Effector CD4-positive, alpha-beta T cell (primary cell): Measurements from ENCODE around the gene SYNGR3.
"Not testable (repeated sequence)": the region's sequence is repeated elsewhere in the genome, so short reads cannot be mapped to it uniquely, and the experiment has no call there.

ENCODE experiments used
- DNase-seq: peaks from one replicate; pipeline ENCODE4 v3.0.0-alpha.2; 2020

Gene SYNGR3

DNA sequence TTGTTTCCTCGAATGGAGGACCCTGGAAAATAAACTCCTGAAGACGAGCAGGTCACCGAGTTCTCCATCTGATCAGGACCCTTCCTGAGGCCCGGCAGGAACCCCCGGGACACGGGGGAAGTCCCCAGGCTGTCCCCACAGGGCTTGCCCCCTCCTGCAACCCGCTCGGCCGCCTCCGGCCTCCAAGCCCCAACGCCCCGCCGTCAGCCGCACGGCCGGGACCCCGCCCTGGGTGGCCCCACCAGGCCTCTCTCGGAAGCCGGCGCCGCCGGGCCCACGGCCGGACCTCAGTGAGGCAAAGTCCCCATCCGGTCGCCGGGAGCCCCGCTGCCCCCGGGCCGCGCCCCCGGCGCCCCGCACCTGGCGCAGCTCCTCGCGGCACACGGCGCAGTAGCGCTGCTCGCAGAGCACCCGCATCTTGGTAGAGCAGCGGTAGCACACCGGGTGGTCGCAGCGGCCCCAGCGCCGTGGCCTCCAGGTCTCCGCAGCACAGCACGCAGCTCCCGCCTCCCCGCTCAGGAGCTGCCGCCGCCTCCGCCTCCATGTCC lies 19.5 kb downstream of the SYNGR3 start:
- no peak for DNase-seq

DNA sequence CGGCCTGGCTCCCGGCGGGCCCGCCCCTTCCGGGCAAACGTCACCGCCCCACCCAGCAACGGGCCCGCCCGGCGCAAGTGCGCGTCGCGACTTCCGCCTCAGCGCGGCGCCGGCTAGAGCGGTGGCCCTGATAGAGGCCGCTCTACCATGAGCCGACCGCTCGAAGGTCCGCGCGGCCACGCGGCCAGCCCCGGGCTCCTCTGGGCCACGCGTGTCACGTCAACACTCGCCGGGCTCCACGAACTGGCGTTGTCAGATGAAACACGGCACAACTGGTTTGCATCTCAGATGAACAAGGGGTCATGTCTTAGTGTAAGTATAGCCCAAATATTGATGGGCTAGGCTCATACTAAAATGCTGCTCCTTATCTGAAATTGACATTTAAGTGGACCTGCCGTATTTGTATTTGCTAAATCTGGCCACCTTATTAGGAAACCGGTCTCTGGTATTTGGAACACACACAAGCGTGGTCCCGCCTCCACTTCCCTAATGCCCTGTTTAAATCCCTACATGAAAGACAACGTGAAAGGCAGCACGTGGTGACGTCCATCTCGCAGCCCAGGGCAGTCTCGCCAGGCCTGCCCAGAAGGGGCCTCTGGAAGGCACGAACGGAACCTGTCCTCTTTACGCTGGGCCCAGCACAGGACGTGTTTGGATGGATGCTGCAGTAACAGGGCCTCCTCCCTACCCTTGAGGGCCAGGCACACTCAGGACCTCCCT lies 20.2 kb downstream of the SYNGR3 start, which contains the start of gene ZNF598:
TSS of gene ZNF598 (minus strand) at position 31 of the 720 bp plus-strand sequence.
- DNase-seq: peak; percentile 74

GRCh38 chr16:2011726-2012125 lies 22.0 kb downstream of the SYNGR3 start:
- not testable (repeated sequence) for DNase-seq

DNA sequence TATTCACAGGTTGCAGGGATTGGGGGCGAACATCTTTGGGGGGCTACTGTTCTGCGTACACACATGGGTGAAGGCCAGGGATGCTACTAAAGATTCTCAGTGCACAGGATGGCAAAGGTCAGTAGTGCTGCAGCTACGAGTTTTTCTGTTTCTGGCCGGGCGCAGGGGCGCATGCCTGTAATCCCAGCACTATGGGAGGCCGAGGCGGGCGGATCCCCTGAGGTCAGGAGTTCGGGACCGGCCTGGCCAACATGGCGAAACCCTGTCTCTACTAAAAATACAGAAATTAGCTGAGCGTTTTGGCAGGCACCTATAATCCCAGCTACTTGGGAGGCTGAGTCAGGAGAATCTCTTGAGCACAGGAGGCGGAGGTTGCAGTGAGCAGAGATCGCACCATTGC lies 23.8 kb downstream of the SYNGR3 start:
- DNase-seq: no peak

GRCh38 chr16:2015117-2015946 lies 25.6 kb downstream of the SYNGR3 start:
- DNase-seq: no peak

- no peak for DNase-seq
Measured at GRCh38 chr16:2015947-2016208, 26.1 kb downstream of the SYNGR3 start.

DNA sequence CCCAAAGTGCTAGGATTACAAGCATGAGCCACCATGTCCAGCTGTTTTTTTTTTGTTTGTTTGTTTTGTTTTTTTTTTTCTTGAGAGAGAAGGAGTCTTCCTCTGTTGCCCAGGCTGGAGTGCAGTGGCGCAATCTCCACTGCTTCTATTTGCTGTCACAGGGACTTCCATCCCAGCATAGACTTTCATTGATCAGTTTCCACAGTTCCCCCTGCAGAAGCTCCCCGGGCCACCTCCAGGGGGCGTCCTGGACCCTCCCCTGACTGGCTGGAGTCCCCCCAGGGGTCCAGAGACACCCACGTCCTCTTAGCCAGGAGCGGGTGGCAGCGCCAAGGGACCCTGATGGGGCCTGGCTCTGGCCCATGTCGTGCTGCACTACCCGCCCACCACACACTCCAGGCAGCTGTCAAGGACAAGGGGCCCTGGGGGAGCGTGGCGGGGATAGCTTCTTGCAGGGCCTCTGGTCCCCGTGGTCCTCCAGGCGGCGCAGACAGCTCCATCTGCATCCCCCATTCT lies 26.7 kb downstream of the SYNGR3 start:
- no peak for DNase-seq

DNA sequence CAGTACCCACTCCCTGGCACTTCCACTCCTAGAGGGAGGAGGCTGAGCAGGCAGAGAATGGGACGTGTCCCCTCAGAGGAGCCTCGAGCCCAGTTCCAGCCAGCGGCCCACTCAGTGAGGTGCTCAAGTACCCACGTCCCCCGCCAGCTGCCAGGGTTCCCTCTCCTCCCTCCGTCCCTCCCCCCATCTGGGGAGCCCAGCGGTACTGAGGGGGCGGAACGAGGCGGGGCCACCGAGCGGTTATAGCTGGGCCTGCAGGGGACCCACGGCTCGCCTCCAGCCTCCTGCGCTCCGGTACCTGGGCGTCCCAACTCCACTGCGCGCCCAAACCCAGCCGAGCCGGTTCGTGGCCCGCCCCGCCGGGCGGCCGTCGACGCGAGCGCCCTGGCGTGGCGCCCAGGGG lies 29.7 kb downstream of the SYNGR3 start, which contains the start of gene NPW:
TSS of gene NPW (plus strand) at position 268 of the 403 bp plus-strand sequence.
- DNase-seq: no peak

- no peak for DNase-seq
Measured at GRCh38 chr16:2019921-2020831, 30.4 kb downstream of the SYNGR3 start.

DNA sequence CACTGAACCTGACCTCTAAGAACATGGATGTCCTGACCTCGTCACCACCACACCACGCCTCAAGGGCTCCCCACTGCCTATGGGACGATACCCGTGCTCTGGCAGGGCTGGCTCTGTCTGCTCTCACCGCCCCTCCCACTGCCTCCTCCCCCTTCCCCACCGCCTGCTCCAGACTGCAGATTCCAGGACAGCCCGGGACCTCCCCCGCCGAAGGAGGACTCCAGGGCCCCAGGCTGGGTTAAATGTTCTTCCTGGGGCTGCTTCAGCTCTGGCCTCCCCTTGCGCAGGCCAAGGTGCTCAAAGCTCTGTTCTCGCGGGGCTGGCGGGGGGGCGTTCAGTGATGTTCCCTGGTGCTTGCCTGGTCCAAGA lies 32.9 kb downstream of the SYNGR3 start:
- DNase-seq: no peak

DNA sequence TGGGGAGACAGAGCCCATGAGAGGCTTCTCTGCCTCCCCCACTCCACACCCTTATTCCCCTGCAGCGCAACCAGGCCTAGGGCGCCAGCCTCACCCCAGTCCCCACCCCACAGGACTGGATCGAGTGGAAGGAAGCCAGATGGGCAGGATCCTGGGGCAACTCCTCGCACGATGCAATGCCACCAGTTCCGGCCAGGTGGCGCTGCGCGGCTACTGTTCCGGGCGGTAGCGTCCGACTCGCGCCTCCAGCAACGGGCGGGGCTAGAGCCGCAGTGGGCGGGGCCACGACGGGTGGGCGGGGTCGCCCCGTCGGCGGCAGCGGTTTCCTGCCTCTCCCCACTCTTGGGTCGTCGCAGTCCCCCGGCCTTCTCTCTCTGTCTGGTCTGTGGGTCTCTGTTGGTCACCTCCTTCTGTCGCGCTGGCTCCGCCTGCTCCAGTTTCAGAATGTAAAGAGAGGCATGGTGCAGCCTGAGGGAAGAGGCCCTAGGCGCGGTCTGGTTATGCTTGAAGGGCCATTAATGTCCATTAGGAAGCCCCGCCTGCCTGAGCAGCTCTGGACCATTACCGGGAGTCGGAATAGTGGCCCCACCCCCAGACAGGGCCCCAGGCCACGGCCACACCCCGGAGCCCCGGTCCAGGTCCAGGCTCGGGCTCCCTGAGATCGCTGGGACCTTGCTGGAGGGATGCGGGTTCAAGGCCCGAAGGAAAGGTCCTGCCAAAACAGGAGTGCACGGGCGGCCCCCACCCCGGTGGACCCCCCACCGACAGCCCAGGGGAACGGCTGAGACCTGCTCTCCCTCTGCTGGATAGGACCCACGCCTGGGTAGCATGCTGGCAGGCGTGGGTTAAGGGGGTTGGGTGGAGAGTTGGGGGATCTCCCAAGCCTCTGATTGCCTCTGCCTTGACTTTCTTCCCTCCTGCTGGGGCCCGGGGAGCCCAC lies 33.6 kb downstream of the SYNGR3 start:
- DNase-seq: peak; percentile 94

DNA sequence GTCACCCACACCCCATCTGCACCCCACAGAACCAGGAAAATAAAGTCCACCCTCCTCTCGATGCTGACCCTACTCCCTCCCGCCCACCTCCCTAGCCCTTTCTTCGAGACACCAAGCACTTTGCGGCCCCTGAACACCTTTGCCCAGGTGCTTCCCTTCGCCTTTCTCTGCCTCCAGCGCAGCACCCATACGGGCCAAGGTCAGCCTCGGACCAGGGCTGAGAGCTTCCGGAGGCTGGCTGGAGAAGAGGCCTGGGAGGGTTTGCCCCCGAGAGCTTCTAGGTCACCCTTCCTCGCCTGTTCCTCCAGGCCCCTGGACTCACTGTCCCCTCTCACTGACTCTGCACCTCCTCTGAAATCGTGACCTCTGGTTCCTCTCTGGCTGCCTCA lies 34.3 kb downstream of the SYNGR3 start:
- no peak for DNase-seq

DNA sequence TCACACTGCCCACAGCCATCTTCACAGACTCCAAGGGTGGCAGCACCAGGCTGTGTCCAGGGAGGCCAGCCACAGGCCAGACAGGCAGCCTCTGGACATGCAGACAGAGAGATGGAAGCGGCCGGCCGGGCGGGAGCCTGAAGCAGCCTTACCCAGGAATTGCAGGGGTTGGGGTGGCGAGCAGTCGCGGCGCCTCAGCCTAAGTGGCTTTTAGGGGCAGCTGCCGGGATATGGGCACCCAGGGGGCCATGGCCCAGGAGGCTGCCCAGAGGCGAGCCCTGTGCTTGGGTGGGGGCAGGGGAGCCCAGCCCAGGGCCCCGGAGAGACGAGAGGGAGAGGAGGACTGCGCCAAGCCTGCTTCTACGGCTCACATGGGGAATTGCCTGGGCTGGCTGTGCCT lies 35.5 kb downstream of the SYNGR3 start:
- DNase-seq: no peak

GRCh38 chr16:2025878-2026460 lies 36.2 kb downstream of the SYNGR3 start:
- no peak for DNase-seq

DNA sequence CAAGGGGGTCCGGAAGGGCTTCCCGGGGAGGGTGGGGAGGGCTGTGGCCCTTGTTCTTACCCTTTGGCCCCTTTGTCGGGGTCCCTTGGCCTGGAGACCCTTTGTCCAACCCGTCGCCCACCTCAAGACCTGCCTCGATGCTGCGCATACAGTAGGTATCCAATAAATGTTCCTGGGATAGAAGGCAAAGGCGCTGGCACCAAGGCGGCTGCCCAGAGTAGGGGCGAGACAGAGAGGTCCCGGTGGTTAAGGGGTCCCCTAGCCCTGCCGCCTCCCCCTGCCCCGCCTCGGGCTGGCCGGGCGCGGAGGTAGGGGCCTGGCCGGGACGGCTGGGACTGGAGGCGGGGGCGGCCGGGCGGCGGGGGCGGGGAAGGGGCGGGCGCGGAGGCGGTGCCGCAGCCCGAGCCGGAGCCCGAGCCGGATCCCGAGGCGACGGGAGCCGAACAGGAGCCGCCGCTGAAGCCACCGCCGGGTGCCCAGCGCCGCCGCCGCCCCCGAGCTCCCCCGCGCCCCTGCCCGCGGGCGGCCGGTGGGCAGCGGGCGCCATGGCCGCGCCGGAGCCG lies 36.8 kb downstream of the SYNGR3 start, which contains the start of gene NHERF2:
TSS of gene NHERF2 (plus strand) at position 442 of the 563 bp plus-strand sequence. CDS start at position 546, 104 bp downstream.
- DNase-seq: peak; percentile 31

- no peak for DNase-seq
Measured at GRCh38 chr16:2027024-2028010, 37.5 kb downstream of the SYNGR3 start.

DNA sequence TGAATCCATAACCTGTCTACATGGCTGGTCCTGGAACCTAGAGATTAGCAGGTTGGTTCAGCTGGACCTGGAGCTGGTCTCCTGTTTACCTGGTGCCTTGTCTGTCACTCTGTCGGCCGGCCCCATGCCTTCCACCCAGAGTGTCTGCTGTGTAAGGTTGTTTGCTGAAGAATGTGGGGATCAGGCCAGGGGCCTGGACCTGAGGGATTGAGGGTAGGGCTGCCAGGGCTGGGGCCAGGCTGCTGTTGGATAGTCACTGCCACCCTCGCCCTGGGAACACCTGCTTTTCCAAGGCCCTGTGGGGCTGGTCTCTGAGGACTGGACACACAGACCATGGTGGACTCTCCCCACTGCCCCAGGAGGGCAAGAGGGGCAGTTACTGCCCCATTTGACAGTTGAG lies 38.4 kb downstream of the SYNGR3 start:
- DNase-seq: no peak

GRCh38 chr16:2028620-2029220 lies 39.0 kb downstream of the SYNGR3 start:
- DNase-seq: no peak

- no peak for DNase-seq
Measured at GRCh38 chr16:2029350-2029749, 39.6 kb downstream of the SYNGR3 start.
